ENCODE data around the gene CATSPERZ.
A peak's percentile ranks its signal among the peaks of the same experiment; 100 is the strongest.

The CATSPERZ gene

DNA sequence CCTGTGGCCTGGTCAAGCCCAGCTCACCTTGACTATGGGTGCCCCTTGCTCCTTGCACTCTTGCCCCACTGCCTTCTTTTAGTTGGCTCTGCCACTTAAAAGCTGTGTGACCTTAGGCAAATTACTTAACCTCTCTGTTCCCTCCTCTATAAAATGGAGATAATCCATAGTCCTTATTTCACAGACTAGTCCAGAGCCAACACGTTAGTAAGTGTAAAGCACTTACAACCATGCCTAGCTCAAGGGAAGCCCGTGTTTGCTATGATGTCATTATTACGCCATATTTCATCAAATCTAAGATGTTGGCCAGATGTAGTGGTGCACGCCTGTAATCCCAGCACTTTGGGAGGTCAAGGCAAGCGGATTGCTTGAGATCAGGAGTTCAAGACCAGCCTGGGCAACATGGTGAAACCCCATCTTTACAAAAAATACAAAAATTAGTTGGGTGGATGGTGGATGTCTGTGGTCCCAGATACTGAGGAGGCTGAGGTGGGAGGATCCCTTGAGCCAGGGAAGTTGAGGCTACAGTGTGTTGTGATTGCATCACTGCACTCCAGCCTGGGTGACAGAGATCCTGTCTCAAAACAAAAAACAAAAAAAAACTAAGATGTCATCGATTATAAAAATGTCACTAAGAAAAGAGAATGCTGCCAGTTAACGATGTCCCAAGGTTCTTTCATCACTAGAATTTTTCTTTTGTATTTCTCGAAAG is 37.5 kb downstream of the CATSPERZ start:
- DNase-seq (ENCODE audit: low read depth), result no peak
- TF ChIP-seq, protein P1, sequence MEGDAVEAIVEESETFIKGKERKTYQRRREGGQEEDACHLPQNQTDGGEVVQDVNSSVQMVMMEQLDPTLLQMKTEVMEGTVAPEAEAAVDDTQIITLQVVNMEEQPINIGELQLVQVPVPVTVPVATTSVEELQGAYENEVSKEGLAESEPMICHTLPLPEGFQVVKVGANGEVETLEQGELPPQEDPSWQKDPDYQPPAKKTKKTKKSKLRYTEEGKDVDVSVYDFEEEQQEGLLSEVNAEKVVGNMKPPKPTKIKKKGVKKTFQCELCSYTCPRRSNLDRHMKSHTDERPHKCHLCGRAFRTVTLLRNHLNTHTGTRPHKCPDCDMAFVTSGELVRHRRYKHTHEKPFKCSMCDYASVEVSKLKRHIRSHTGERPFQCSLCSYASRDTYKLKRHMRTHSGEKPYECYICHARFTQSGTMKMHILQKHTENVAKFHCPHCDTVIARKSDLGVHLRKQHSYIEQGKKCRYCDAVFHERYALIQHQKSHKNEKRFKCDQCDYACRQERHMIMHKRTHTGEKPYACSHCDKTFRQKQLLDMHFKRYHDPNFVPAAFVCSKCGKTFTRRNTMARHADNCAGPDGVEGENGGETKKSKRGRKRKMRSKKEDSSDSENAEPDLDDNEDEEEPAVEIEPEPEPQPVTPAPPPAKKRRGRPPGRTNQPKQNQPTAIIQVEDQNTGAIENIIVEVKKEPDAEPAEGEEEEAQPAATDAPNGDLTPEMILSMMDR (IDR thresholded peaks at IDR 0.05; ENCODE audit: low read depth, low read length, missing control alignments), result no peak
- H3K4me3 ChIP-seq (ENCODE audit: low read depth, low read length), result no peak overlapping the region

DNA sequence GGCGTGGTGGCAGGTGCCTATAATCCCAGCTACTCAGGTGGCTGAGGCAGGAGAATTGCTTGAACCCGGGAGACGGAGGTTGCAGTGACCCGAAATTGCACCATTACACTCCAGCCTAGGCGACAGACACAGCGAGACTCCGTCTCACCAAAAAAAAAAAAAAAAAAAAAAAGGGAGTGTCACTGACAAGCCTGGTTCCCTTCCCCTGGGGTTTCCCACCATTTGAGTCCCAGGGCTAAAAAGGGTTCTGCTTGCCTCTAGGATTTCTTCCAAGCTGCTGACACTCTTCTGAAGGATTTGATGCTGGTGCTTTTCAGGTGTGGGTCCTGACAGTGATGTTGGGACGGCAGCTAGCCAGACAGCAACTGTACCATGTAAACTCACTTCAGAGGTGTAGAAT is 38.6 kb downstream of the CATSPERZ start:
- no peak for DNase-seq (ENCODE audit: low read depth)
- TF ChIP-seq, protein P1 (IDR thresholded peaks at IDR 0.05; ENCODE audit: low read depth, low read length, missing control alignments), result no peak
- H3K4me3 ChIP-seq (ENCODE audit: low read depth, low read length), result no peak overlapping the region; the same call in 1 of the 2 replicates

DNA sequence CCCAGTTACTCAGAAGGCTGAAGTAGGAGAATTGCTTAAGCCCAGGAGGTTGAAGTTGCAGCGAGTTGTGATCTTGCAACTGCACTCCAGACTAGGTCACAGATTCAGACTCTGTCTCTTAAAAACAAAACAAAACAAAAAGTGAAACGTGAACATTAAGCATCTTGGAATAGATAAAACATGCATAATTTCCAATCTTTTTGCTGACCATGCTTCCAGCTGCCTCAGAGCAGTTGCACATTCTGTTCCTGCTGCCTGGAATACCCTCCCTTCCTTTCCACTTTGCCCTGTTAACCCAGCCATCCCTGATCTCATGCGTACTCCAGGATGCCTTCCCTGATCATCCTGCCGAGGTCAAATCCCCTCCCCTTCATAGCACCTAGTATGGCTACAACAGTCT is 39.1 kb downstream of the CATSPERZ start:
- H3K4me3 ChIP-seq (ENCODE audit: low read depth, low read length), result peak overlapping the region; percentile 62
- TF ChIP-seq, protein P1 (IDR thresholded peaks at IDR 0.05; ENCODE audit: low read depth, low read length, missing control alignments), result no peak
- DNase-seq (ENCODE audit: low read depth), result no peak

DNA sequence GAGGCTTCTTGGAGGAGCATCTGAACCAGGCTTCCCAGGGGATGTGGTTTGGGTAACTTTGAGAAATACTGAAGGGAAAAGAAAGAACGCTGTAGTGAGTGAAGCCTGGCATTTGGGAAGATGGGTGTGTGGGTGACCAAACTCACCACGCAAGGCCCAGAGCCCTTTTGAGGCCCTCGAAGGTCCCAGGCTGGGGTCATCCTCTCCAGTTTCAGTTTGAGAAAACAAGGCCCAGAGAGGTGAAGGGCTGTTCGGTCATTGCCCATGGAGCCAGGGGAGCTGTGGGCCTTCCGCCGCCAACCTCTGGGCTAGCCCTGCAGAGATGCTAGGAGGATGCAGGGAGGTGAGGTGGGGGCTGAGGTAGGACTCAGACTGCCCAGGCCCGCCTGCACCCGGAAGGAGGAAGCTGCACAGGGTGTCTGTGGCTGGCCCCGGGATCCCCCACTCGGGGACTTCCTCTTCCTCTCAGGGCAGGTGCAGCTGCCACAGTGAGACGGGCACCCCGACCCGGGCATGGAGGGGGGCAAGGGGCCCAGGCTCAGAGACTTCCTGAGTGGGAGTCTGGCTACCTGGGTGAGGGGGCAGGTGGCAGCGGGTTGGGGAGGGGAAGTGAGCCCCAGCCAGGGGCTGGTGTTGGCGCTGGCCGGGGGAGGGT is 39.7 kb downstream of the CATSPERZ start, which contains the start of gene CCDC88B:
TSS of gene CCDC88B (plus strand) at position 451 of the 655 bp plus-strand sequence. CDS start at position 514, 63 bp downstream.
- DNase-seq (ENCODE audit: low read depth), result peak; percentile 50
- TF ChIP-seq, protein P1 (IDR thresholded peaks at IDR 0.05; ENCODE audit: low read depth, low read length, missing control alignments), result no peak
- H3K4me3 ChIP-seq (ENCODE audit: low read depth, low read length), result peak within 1 kb of the TSS; percentile 62

DNA sequence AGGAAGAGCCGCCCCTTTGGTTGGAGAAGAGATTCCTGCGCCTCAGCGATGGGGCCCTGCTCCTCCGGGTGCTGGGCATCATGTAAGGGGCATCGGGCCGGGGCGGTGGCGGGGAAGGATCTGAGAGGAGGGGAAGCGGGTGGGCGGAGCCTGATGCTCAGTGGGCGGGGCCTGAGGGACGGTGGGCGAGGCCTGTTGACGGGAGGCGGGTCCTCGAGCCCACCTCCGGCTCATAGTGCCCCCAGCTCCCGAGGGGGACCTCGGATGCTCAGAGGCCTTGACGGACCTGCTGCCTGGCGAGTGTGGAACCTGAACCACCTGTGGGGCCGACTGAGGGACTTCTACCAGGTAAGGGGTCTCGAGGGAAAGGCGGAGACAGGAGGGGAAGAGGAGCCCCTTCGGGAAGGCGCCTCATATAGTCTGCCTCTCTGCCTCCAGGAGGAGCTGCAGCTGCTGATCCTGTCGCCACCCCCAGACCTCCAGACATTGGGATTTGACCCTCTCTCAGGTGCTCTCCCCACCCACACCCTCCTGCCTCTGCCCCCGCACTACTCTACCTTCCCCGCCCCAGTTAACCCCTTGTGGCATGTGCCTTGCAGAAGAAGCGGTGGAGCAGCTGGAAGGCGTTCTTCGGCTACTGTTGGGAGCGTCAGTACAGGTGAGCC is 40.6 kb downstream of the CATSPERZ start:
- TF ChIP-seq, protein P1 (IDR thresholded peaks at IDR 0.05; ENCODE audit: low read depth, low read length, missing control alignments), result peak; percentile 28
- peak overlapping the region; percentile 62 for H3K4me3 ChIP-seq (ENCODE audit: low read depth, low read length)
- no peak for DNase-seq (ENCODE audit: low read depth)

DNA sequence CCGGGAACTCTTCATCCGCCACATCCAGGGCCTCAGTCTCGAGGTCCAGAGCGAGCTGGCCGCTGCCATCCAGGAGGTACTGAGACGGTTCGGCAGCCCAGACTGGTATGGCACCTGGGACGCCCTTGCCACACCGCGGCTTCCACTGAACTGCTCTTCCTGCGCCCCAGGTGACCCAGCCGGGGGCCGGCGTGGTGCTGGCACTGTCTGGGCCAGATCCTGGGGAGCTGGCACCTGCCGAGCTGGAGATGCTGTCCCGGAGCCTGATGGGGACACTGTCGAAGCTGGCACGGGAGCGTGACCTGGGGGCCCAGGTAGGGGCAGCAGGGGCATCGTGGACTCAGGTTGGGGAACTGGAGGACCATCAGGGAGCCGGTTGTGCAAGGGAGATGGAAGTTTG is 41.3 kb downstream of the CATSPERZ start:
- TF ChIP-seq, protein P1 (IDR thresholded peaks at IDR 0.05; ENCODE audit: low read depth, low read length, missing control alignments), result no peak
- DNase-seq (ENCODE audit: low read depth), result no peak
- H3K4me3 ChIP-seq (ENCODE audit: low read depth, low read length), result no peak overlapping the region; the same call in 1 of the 2 replicates

Measured in GM12864 (cell line).